Keratinocyte (primary cell): ENCODE data around the gene STX19. TPM values are rescaled to one million over a fixed set of nuclear protein-coding genes. Genes with fewer than 3 reads are reported as not detected.

Source experiments
- DNase-seq: peaks from one replicate; pipeline ENCODE4 v3.0.0-alpha.2; 2011; ENCODE audit warnings: low read depth, missing footprints, low spot score
- FAIRE-seq: peaks from 2 replicates; lab custom pipeline; 2011; peaks lifted over from hg19 to GRCh38; lab: Jason Lieb, UNC
- H2AFZ ChIP-seq: 2 replicates; pipeline ENCODE4 v1.6.0; 2012; ENCODE audit warnings: low read length, control low read depth, inconsistent platforms; ENCODE audit not compliant: control insufficient read depth
- H3K27ac ChIP-seq: 2 replicates; pipeline ENCODE4 v1.5.1; 2011; ENCODE audit warnings: low read length; ENCODE audit not compliant: control insufficient read depth, insufficient read depth
- H3K27me3 ChIP-seq: 3 replicates; pipeline ENCODE4 v1.6.0; 2011; ENCODE audit warnings: low read length; ENCODE audit not compliant: control insufficient read depth, insufficient read depth; ENCODE audit errors: extremely low read depth
- H3K36me3 ChIP-seq, 2 experiments: 2 replicates in 1 of 2; 3 replicates in 1 of 2; pipeline ENCODE4 v1.5.1; 2011; ENCODE audit warnings: low read length in 2 of 2, mild to moderate bottlenecking in 1 of 2; ENCODE audit not compliant: control insufficient read depth in 2 of 2, insufficient read depth in 2 of 2; ENCODE audit errors: extremely low read depth in 1 of 2
- H3K4me1 ChIP-seq: 3 replicates; pipeline ENCODE4 v1.5.1; 2011; ENCODE audit warnings: low read length; ENCODE audit not compliant: control insufficient read depth, insufficient read depth; ENCODE audit errors: extremely low read depth
- H3K4me2 ChIP-seq: 3 replicates; pipeline ENCODE4 v1.6.0; 2011; ENCODE audit warnings: low read depth, low read length; ENCODE audit not compliant: control insufficient read depth, insufficient read depth; ENCODE audit errors: extremely low read depth
- H3K4me3 ChIP-seq, 3 experiments: fragments of 200-600 bp in 1 of 3; sonication (generic) in 1 of 3; 2 replicates in 2 of 3; 3 replicates in 1 of 3; pipeline ENCODE4 v1.5.1; 2011 to 2016; ENCODE audit warnings: low read length in 3 of 3, mild to moderate bottlenecking in 3 of 3, control low read depth in 2 of 3, inconsistent platforms in 1 of 3, low read depth in 1 of 3, mixed read lengths in 1 of 3, mixed run types in 1 of 3, moderate library complexity in 1 of 3; ENCODE audit not compliant: control insufficient read depth in 2 of 3, insufficient read depth in 2 of 3; ENCODE audit errors: extremely low read depth in 1 of 3
- H3K79me2 ChIP-seq: 2 replicates; pipeline ENCODE4 v1.6.0; 2012; ENCODE audit warnings: low read length; ENCODE audit not compliant: control insufficient read depth, insufficient read depth
- H3K9ac ChIP-seq: 3 replicates; pipeline ENCODE4 v1.6.0; 2011; ENCODE audit warnings: low read length; ENCODE audit not compliant: control insufficient read depth, insufficient read depth; ENCODE audit errors: extremely low read depth
- H3K9me1 ChIP-seq: 3 replicates; pipeline ENCODE4 v1.6.0; 2011; ENCODE audit warnings: low read length; ENCODE audit not compliant: control insufficient read depth, insufficient read depth; ENCODE audit errors: extremely low read depth
- H3K9me3 ChIP-seq: 2 replicates; pipeline ENCODE4 v1.5.1; 2012; ENCODE audit warnings: low read depth, low read length; ENCODE audit not compliant: control insufficient read depth
- H4K20me1 ChIP-seq: 3 replicates; pipeline ENCODE4 v1.6.0; 2011; ENCODE audit warnings: low read length; ENCODE audit not compliant: control insufficient read depth, insufficient read depth; ENCODE audit errors: extremely low read depth
- EZH2 ChIP-seq: IDR thresholded peaks from one replicate; pipeline ENCODE4 v1.6.1; 2012; ENCODE audit warnings: inconsistent platforms, mild to moderate bottlenecking, low read length, moderate library complexity
- dilution Hi-C: fragments of 300-500 bp; cut with MboI; formaldehyde crosslinking; loops from one replicate; pipeline ENCODE4 v1.7.0; 2020; ENCODE audit warnings: low sequenced_read_pairs; ENCODE audit not compliant: extremely low pct_ligation_motif_present
- polyA plus RNA-seq, 5 experiments: library from polyadenylated mRNA; depleted of rRNA in 3 of 5; stranded (reverse) in 3 of 5; stranded (forward) in 1 of 5; unstranded in 1 of 5; fragments of >200 nt; gene quantifications; 1 replicate in 1 of 5; 2 replicates in 3 of 5; 3 replicates in 1 of 5; pipeline versions ENCODE4 v1.2.1 to v1.2.3, GENCODE V29; 2011 to 2012; ENCODE audit warnings: missing spikeins in 2 of 5, low read depth in 1 of 5, low replicate concordance in 1 of 5
- TF ChIP-seq, protein P1 (sequence below), 3 experiments: IDR thresholded peaks in 1 of 3; conservative IDR thresholded peaks in 1 of 3; optimal IDR thresholded peaks in 1 of 3; 2 replicates in 2 of 3; 3 replicates in 1 of 3; pipeline versions ENCODE3 to v1.5.1; 2011; ENCODE audit warnings: low read length in 3 of 3, mild to moderate bottlenecking in 3 of 3, moderate library complexity in 2 of 3, control low read depth in 1 of 3, inconsistent platforms in 1 of 3; ENCODE audit not compliant: insufficient read depth in 2 of 3; ENCODE audit errors: extremely low read depth in 1 of 3

STX19 gene
- polyA plus RNA-seq, 1 donor (not counting 4 experiments of a cell fraction or from before 2014, with no cell fraction given), result 0.30 TPM

DNA sequence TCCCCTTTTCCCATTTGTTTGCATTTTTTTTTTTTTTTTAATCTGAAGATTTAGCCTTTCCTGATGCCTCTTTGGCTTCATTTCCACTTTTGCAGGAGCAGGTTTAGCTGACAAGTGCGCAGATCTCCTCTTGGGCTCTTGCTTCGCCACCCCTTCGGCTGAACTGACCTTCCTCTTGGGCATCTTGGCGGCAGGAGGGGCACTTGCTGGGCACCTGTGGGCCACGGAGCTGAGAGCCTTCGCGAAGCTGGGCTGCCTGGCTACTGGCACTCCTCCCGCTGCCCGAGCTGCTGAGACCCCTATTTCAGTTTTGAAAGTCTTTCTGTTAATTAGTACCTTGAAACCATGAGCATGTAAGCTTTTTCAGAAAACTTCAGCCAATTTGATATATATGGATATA is 39.6 kb downstream of the STX19 start:
- Histone ChIP-seq H3K4me1 (no peaks in the 10 kb centered on the region), H3K9me1 (no peaks in the 10 kb centered on the region), H3K27me3 (no peaks in the 10 kb centered on the region), H2AFZ (no peak overlapping the region), H3K4me3 (no peak overlapping the region), H3K79me2 (peaks cover 4% of the 10 kb centered on the region), H3K27ac (no peak overlapping the region), H4K20me1 (no peaks in the 10 kb centered on the region), H3K36me3 (no peaks in the 10 kb centered on the region), H3K9ac (no peak overlapping the region), H3K9me3 (no peaks in the 10 kb centered on the region), H3K4me2 (no peak overlapping the region)
- dilution Hi-C loops, result no loop called here
- FAIRE-seq (no peak), DNase-seq (no peak)
- TF ChIP-seq EZH2, result no peak
- TF ChIP-seq, protein P1, sequence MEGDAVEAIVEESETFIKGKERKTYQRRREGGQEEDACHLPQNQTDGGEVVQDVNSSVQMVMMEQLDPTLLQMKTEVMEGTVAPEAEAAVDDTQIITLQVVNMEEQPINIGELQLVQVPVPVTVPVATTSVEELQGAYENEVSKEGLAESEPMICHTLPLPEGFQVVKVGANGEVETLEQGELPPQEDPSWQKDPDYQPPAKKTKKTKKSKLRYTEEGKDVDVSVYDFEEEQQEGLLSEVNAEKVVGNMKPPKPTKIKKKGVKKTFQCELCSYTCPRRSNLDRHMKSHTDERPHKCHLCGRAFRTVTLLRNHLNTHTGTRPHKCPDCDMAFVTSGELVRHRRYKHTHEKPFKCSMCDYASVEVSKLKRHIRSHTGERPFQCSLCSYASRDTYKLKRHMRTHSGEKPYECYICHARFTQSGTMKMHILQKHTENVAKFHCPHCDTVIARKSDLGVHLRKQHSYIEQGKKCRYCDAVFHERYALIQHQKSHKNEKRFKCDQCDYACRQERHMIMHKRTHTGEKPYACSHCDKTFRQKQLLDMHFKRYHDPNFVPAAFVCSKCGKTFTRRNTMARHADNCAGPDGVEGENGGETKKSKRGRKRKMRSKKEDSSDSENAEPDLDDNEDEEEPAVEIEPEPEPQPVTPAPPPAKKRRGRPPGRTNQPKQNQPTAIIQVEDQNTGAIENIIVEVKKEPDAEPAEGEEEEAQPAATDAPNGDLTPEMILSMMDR (optimal IDR thresholded peaks at IDR 0.05 in 1 of 3, IDR thresholded peaks at IDR 0.05 in 1 of 3, conservative IDR thresholded peaks at IDR 0.05 in 1 of 3; ENCODE audit: extremely low read depth in 1 of 3, insufficient read depth in 2 of 3, low read length in 3 of 3), result no peak

DNA sequence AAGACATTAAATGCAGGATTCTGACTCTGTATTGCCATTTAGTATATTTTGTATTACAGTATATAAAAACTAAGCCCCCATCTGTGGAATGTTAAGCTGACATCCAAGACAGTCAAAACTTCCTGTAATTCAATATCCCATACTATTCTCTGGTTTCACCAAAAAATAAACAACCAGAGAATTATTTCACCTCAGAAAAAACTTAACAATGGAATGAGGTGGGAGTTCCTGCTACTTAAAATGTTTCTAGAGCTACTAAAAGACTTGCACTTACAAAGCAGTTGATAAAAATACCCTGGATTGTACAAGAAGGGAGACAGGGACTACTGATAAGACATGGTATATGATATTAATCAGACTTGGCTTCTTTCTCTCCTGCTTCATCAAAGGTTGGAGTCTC is 40.1 kb downstream of the STX19 start:
- H4K20me1 ChIP-seq, result no peaks in the 10 kb centered on the region
- no peak overlapping the region for H3K4me2 ChIP-seq
- H3K27me3 ChIP-seq, result no peaks in the 10 kb centered on the region
- dilution Hi-C loops, result no loop called here
- no peak overlapping the region for H2AFZ ChIP-seq
- no peak for TF ChIP-seq EZH2
- TF ChIP-seq, protein P1 (optimal IDR thresholded peaks at IDR 0.05 in 1 of 3, IDR thresholded peaks at IDR 0.05 in 1 of 3, conservative IDR thresholded peaks at IDR 0.05 in 1 of 3; ENCODE audit: extremely low read depth in 1 of 3, insufficient read depth in 2 of 3, low read length in 3 of 3), result no peak
- H3K9me3 ChIP-seq, result no peaks in the 10 kb centered on the region
- no peaks in the 10 kb centered on the region for H3K4me1 ChIP-seq
- no peaks in the 10 kb centered on the region for H3K36me3 ChIP-seq
- H3K9ac ChIP-seq, result no peak overlapping the region
- peaks cover 3% of the 10 kb centered on the region for H3K79me2 ChIP-seq
- no peak for DNase-seq
- H3K9me1 ChIP-seq, result no peaks in the 10 kb centered on the region
- FAIRE-seq, result no peak
- no peak overlapping the region for H3K4me3 ChIP-seq
- H3K27ac ChIP-seq, result no peak overlapping the region
